ENCODE measurements around the gene EIF3I.

Gene EIF3I

GRCh38 chr1:32242341-32242851 is 20.2 kb downstream of the EIF3I start:
- TF ChIP-seq FOXP2 (optimal IDR thresholded peaks at IDR 0.05; ENCODE audit: borderline replicate concordance, extremely low read depth, extremely low read length, insufficient read depth) (no peak), POLR2AphosphoS5 (IDR thresholded peaks at IDR 0.05; ENCODE audit: low read depth, low read length) (no peak), SIN3A (IDR thresholded peaks at IDR 0.05; ENCODE audit: borderline replicate concordance, insufficient read depth, low read length) (no peak), TAF1 (IDR thresholded peaks at IDR 0.05; ENCODE audit: borderline replicate concordance, insufficient read depth, low read length) (no peak), REST (IDR thresholded peaks at IDR 0.05; ENCODE audit: insufficient read depth in 1 of 2, low read depth in 2 of 2, low read length in 2 of 2) (no peak)

GRCh38 chr1:32246888-32247273 is 24.7 kb downstream of the EIF3I start, which contains the start of gene FAM167B:
Gene FAM167B (plus strand): TSS chr1:32247222. CDS start chr1:32247422, 200 bp downstream.
- TF ChIP-seq REST (IDR thresholded peaks at IDR 0.05; ENCODE audit: insufficient read depth in 1 of 2, low read depth in 2 of 2, low read length in 2 of 2) (no peak), SIN3A (IDR thresholded peaks at IDR 0.05; ENCODE audit: borderline replicate concordance, insufficient read depth, low read length) (no peak), TAF1 (IDR thresholded peaks at IDR 0.05; ENCODE audit: borderline replicate concordance, insufficient read depth, low read length) (no peak), POLR2AphosphoS5 (IDR thresholded peaks at IDR 0.05; ENCODE audit: low read depth, low read length) (no peak), FOXP2 (optimal IDR thresholded peaks at IDR 0.05; ENCODE audit: borderline replicate concordance, extremely low read depth, extremely low read length, insufficient read depth) (no peak)

- TF ChIP-seq SIN3A (IDR thresholded peaks at IDR 0.05; ENCODE audit: borderline replicate concordance, insufficient read depth, low read length) (no peak), TAF1 (IDR thresholded peaks at IDR 0.05; ENCODE audit: borderline replicate concordance, insufficient read depth, low read length) (no peak)
Observed at GRCh38 chr1:32247452-32247851, 25.2 kb downstream of the EIF3I start.

- TF ChIP-seq SIN3A (IDR thresholded peaks at IDR 0.05; ENCODE audit: borderline replicate concordance, insufficient read depth, low read length) (0 out of 2 replicates have a peak, but pooled peaks have one; percentile 27), TAF1 (IDR thresholded peaks at IDR 0.05; ENCODE audit: borderline replicate concordance, insufficient read depth, low read length) (no peak), FOXP2 (optimal IDR thresholded peaks at IDR 0.05; ENCODE audit: borderline replicate concordance, extremely low read depth, extremely low read length, insufficient read depth) (peak; percentile 82)
Observed at GRCh38 chr1:32247983-32248889, 26.0 kb downstream of the EIF3I start.

- TF ChIP-seq POLR2AphosphoS5 (IDR thresholded peaks at IDR 0.05; ENCODE audit: low read depth, low read length) = no peak
- no peak for TF ChIP-seq REST (IDR thresholded peaks at IDR 0.05; ENCODE audit: insufficient read depth in 1 of 2, low read depth in 2 of 2, low read length in 2 of 2)
- TF ChIP-seq FOXP2 (optimal IDR thresholded peaks at IDR 0.05; ENCODE audit: borderline replicate concordance, extremely low read depth, extremely low read length, insufficient read depth) = no peak
- TF ChIP-seq SIN3A (IDR thresholded peaks at IDR 0.05; ENCODE audit: borderline replicate concordance, insufficient read depth, low read length) = no peak
- no peak for TF ChIP-seq TAF1 (IDR thresholded peaks at IDR 0.05; ENCODE audit: borderline replicate concordance, insufficient read depth, low read length)
Observed at GRCh38 chr1:32249831-32250525, 27.8 kb downstream of the EIF3I start.

Measured in PFSK-1 (cell line).